Anterior cingulate cortex (tissue), 58 donors: ENCODE measurements around the gene GFOD2.
"Not testable (repeated sequence)": the region's sequence is repeated elsewhere in the genome, so short reads cannot be mapped to it uniquely, and the experiment has no call there.

Source experiments
- DNase-seq, 58 donors: peaks; one replicate each; lab custom pipeline; 2025; lab: John Stamatoyannopoulos, UW

GFOD2 gene

DNA sequence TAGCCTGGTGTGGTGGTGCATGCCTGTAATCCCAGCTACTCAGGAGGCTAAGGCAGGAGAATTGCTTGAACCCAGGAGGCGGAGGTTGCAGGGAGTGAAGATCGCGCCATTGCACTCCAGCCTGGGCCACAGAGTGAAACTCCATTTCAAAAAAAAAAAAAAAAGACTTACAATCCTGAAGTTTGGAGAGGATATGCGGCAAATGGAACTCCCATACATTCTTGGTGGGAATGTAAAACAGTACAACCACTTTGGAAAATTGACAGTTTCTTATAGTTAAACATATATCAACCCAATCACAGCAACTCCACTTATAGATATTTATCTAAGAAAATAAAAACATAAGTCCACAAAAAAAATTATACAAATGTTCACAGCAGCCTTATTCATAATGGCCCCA is 11.9 kb downstream of the GFOD2 start:
- no peak for DNase-seq

DNA sequence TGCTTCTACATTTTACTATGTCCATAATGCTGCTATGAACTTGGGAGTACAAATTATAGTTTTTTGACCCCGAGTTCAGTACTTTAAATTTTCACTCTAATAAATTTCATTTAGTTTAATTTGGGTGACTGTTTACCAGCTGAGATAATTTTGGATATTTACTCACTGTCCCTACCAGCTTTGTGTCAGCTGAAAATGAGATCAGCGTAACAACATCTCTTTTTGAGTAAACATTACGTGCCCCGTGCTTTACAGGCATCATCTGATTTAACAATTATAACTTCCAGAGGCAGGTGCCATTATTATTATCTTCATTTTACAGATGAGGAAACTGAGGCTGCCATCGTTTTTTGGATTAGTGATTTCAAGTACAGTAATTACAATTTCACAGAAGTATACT is 15.0 kb downstream of the GFOD2 start:
- no peak for DNase-seq

DNA sequence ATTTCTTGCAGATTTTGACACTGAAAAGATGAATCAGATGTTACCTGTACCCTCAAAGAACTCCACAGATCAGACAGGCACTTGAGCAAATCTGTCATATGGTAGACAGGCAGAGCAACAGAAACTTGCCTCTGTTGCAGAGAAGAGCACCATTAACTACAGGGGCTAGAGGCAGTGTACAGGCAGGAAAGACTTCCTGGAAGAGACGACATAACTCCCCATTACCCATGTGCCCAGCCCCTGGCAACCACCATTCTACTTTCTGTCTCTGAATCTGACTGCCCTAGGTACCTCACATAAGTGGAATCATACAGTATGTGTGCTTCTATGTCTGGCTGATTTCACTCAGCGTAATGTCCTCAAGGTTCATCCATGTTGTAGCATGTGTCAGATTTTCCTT is 15.5 kb downstream of the GFOD2 start:
- no peak for DNase-seq

DNA sequence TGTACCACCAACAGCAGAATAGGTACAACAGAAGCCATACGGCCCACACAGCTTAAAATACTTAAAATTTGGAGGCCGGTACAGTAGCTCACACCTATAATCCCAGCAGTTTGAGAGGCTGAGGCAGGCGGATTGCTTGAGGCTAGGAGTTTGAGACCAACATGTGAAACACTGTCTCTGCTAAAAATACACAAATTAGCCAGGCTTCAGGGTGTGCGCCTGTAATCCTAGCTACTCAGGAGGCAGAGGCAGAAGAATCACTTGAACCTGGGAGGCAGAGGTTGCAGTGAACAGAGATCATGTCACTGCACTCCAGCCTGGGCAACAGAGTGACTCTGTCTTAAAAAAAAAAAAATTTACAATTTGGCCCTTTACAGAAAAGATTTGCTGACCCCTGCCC is 17.0 kb downstream of the GFOD2 start:
- no peak for DNase-seq

DNA sequence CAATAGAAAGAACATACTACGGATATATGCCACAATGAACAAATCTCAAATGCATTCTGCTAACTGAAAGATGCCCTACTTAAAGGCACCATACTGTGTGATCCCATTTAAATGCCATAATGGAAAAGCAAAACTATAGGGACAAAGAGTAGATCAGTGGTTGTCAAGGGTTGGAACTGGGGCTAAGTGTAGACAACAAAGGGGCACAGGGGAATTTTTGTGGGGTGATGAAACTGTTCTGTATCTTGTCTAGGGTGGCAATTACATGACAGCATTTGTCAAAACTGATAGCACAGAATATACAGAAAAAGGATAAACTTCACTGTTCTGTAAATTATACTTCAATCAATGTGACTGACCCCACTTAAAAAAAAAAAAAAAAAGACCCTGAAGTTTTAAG is 17.7 kb downstream of the GFOD2 start:
- DNase-seq, result no peak

DNA sequence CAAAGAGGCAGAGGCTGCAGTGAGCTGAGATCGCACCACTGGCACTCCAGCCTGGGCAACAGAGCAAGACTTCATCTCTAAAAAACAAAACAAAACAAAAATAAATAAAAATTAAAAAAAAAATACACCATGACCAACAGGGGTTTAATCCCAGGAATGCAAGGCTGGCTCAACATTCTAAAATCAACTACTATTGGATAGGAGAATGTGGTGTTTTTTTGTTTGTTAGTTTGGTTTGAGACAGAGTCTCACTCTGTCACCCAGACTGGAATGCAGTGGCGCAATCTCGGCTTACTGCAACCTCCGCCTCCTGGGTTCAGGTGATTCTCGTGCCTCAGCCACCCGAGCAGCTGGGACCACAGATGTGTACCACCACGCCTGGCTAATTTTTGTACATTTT is 19.9 kb downstream of the GFOD2 start:
- DNase-seq, result no peak

DNA sequence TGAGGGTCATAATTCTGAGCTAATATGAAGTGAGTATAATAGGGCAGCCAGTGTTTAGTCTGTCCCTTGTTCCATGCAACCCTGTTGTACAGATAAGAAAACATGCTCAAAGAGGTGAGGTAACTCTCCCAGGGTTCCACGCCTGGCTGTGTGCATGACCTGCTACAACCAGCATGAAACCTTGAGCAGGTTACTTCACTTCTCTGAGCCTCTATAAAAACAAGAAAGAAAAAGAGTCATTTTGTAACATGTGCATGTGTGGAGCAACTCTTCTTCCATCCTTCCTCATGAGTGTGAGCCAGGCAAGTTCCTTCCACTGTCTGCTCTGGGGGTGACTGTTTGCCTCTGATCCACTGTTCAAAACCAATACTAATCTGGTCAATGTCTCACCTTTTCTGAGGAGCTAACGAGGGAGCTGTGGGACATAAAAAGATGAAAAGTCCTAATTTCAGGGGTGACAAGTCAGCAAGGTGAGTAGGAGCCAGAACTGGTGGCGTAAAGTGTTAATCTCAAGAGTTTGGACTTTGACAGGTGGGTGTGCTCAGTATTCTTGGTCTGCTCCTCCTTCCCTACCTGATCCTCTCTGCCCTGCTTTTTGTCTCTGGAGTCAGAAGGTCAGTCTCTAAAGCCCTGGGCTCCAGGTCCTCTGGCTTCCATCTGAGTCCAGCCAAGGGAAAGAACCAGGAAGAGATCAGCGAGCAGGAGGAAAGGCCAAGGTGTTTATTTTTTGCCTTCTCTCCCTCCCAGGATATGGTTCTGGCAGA is 21.5 kb downstream of the GFOD2 start:
- DNase-seq, result no peak

DNA sequence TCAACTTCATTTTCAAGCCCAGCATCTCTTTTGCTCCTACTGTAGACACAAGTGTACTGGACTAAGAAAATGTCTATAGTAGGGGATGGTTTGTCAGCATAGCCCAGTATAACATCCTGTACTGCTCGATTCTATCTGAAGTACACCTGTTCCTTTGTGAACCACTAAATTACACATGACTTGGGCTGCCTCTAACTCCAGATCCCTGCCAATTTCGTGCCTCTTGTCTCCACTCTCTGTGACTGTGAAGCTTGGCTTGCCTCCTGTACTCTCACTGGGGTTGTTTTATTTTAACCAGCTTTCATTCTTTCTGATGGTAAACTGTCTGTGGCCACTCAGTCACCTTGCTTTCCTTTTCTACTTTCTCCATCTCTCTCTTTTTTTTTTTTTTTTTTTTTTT is 24.5 kb downstream of the GFOD2 start:
- no peak for DNase-seq

DNA sequence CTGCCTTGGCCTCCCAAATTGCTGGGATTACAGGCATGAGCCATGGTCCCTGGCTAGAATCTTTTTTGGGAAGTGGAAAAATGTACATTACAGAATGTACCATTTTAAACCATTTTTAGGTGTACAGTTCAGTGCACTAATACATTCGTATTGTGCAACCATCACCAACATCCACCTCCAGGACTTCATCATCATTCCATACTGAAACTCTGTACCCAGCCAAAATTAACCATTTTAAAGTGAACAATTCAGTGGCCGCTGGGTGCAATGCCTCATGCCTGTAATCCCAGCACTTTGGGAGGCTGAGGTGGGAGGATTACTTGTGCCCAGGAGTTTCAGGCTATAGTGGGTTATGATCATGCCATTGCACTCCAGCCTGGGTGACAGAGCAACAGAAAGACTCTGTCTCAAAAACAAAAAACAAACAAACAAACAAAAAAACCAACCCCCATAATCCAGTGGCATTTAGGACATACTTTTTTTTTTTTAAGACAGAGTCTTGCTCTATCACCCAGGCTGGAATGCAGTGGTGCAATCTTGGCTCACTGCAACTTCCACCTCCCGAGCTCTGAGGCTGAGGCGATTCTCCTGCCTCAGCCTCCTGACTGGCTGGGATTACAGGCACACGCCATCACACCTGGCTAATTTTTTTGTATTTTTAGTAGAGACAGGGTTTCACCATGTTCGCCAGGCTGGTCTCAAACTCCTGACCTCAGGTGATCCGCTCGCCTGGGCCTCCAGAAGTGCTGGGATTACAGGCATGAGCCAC is 25.4 kb downstream of the GFOD2 start:
- DNase-seq, result not testable (repeated sequence)

DNA sequence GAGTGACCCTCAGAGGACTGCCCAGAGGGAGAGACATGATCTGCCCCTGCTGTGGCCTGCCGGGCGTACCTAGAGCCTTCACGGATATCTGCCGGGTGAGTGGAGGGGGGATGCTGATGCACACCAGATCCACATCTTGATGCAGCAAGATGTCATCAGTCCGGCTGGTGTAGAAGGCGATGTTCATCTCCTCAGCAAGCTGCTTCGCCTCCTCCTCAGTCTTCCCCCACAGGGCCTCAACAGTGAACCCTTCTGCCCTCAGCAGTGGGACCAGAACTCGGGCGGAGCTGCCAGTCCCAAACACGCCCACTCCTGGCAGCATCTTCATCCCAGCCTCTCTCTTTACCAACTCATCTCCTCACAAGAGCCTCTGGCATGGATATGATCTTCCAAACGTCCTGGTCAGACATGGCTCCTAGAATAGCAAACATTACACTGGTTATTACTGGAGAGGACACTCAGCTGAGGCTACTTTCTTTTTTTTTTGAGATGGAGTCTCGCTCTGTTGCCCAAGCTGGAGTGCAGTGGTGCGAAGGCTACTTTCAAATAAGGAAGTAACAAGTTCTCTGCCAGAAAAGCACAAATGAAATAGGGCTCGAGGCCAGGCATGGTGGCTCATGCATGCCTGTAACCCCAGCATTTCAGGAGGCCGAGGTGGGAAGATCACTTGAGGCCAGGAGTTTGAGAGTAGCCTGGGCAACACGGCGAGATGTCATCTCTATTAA is 33.6 kb downstream of the GFOD2 start:
- DNase-seq, result no peak

DNA sequence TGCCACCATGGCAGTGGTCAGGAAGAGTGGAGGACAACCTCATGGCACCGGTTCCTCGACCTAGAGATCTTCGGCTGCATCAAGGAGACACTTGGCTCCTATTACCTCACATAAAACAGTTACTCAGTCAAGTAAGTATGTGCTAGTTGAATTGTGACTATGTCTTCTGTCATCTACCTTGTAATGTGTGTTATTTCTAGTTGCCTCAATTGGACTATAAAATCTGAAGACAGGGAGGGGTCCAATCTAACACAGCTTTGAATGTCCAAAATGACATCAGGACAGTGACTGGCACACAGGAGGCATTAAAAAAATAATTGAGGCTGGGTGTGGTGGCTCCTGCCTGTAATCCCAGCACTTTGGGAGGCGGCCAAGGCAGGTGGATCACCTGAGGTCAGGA is 35.3 kb downstream of the GFOD2 start:
- DNase-seq, result no peak

DNA sequence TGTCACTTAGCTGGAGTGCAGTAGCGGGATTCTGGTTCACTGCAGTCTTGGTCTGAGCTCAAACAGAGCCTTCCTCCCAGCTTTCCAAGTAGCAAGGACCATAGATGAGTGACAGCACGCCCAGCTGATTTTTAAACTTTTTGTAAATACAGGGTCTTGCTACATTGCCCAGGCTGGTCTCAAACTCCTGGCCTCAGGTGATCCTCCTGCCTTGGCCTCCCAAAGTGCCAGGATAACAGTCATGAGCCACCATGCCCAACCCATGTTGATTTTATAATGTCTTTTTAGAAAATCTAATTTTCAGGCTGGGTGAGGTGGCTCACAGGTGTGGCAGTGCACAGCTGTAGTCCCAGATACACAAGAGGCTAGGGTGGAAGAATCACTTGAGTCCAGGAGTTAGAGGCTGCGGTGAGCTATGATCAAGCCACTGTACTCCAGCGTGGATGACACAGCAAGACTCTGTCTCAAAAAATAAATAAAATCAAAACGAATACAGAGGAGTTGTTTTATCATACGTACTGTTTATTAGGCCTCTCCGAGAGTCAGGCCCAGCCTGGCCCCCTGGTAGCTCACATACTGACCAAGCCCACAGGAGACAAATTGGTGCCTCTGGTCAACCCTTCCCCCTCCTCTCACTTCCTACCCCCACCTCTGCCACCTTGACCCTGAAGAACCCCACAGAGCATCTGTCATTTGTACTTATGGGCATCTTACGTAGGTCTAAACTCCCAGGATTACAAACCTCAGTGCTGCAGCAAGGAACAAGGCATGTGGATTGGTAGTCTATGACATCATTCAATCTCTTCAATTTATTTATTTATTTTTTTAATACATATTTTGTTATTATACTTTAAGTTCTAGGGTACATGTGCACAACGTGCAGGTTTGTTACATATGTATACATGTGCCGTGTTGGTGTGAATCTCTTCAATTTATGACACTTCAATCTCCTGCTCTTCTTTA is 38.9 kb downstream of the GFOD2 start:
- no peak for DNase-seq

DNA sequence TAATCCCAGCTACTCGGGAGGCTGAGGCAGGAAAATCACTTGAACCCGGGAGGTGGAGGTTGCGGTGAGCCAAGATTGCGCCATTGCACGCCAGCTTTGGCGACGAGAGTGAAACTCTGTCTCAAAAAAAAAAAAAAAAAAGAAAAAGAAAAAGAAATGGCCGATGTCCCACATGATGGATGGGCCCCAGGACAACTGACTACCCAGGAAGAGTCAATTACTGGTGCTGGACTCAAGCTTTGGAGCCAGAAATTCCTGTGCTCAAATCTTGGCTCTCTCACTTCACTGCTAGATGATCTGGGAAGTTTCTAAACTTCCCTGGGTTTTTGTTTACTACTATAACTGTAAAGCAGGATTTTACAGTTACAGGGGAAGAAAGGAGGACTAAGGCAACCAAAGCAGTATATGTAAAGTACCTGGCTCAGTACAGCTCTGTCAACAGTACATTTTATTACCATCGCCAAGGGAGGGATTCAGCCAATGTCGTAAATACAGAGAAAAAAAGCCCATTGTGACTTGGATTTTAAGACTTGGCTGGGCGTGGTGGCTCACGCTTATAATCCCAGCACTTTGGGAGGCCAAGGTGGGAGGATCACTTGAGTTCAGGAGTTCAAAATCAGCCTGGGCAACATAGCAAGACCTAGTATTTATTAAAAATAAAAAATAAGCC is 40.6 kb downstream of the GFOD2 start:
- DNase-seq, result no peak

DNA sequence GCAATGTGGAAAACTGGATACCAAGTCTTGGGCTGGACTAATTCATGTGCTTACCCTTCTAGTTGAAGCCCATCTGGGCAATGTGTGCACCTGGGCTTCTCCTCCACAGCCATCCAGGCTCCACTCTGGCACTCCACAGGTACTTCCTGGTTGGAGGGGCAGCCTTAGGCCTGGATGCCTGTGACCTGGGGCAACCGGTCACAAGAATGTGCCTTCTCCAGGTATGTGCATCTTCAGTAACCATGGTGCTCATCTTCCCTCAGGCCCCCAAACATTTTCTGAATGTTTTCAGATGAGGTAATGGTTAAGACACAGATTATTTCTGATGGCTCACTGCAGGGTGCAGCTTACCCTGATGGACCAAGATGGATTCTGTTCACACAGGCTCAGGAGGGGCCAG is 41.4 kb downstream of the GFOD2 start:
- no peak for DNase-seq

DNA sequence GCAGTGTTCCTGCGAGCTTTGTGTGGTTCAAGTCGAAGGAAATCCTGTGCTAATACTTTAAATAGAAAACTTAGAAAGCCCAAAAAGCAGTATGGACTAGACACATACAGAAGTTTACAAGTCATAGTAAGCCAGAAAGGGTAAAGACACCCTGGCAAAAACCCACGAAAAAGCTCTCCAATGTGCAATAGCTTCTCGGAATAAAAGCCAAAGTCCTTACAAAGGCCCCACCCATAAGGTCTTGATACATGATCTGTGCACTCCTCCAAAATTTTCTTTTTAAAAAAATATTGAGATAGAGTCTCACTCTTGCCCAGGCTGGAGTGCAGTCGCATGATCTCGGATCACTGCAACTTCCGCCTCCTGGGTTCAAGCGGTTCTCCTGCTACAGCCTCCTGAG is 42.2 kb downstream of the GFOD2 start:
- DNase-seq, result no peak

DNA sequence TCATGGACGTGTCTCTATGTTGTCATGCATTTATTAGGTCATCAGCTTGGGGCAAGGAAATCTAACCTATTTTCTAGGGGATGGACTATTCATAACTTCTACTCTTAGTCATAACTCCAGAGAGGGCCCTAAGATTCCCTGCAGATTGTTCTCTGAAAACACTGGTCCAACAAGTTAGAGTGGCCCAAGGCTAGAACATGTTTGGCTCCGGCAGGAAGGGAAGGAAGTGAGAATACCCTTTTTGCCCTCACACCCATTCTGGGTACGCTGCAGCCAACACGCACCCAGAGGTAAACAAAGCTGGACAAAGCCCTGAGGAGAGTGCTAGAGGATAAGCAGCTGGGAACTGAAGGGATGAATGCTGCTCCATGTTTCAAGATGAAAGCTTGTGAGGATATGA is 42.6 kb downstream of the GFOD2 start:
- no peak for DNase-seq

DNA sequence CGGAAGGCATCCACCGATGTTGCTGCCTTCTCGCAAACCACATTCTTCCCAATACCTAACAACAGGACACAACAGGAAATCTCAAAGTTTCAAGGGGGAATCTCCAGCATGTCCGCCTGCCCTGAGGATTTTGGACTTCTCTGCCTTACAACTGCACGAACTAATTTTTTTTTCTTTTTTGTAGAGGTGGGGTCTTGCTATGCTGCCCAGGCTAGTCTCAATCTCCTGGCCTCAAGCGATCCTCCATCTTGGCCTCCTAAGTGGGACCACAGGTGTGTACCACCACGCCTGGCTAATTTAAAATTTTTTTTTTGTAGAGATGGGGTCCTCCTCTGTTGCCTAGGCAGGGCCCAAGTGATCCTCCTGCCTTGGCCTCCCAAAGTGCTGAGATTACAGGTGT is 43.1 kb downstream of the GFOD2 start:
- no peak for DNase-seq

DNA sequence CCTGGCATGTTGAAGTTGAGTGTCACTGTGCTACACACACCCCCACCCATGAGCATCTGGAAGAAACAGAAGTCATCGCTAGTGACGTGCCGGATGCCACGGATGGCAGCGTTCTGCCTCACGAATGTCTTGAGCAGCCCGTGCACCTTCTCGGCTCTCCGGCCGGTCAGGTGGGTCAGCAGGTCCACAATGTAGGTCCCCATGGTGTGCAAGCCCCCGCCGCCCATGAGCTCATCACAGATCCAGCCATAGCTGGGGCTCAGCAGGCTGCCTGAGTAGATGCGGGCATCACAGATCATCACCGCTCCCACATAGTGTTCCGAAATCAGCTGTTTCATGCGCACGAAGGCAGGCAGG is 43.6 kb downstream of the GFOD2 start:
- DNase-seq, result no peak

DNA sequence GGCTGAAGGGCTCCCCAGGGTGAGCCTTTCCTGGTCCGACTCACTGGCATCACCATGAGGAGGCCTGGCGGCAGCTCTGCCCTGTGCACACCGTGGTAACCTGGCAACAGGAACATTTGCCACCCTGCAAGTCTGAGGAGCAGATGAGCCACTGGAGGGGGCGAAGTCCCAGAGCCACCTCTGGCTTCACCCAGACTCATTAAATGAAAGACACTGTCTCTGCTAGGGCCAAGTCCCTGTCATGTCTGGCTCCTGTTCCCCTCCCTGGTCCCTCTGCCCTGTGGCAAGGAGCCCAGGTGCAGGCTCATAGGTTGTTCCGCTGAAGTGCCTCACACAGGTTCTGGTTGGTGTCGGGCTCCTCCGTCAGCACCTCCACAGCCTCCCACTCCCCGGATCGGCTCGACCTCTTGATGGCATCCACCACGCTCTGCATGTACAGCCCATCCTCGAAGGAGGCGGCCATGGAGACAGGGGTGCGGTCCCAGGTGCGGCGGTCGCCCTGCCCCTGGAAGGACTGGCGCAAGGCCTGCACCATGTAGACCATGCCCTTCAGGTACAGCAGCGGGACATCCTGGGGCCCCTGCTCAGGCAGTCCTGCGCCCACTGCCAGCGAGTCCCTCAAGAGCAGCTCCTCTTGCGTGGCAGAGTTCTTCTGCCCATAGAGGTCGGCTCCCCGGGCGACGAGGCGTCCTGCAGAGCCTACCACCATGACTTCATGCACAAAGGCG is 44.1 kb downstream of the GFOD2 start:
- DNase-seq, result no peak
